Measurements from ENCODE around the gene KIAA0513.

The KIAA0513 gene

DNA sequence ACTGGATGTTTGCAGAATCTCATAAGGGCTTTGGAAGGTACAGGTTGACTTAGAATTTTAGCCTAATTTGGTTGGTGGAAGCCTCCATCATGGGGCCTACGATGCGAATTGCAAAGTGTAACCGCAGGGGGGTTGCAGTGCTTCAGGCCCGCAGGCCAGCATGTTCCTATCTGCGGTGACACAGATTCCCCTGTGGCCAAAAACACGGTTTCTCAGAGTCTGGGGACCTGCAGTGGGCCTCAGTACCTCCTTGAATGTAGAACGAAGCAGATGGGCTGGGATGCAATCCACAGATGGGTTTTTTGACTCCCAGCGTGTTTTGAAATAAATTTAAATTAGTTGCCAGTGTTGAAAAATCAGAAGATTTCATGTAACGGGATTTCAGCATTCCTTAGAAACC is 34.7 kb downstream of the KIAA0513 start:
- TF ChIP-seq, protein P1, sequence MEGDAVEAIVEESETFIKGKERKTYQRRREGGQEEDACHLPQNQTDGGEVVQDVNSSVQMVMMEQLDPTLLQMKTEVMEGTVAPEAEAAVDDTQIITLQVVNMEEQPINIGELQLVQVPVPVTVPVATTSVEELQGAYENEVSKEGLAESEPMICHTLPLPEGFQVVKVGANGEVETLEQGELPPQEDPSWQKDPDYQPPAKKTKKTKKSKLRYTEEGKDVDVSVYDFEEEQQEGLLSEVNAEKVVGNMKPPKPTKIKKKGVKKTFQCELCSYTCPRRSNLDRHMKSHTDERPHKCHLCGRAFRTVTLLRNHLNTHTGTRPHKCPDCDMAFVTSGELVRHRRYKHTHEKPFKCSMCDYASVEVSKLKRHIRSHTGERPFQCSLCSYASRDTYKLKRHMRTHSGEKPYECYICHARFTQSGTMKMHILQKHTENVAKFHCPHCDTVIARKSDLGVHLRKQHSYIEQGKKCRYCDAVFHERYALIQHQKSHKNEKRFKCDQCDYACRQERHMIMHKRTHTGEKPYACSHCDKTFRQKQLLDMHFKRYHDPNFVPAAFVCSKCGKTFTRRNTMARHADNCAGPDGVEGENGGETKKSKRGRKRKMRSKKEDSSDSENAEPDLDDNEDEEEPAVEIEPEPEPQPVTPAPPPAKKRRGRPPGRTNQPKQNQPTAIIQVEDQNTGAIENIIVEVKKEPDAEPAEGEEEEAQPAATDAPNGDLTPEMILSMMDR (conservative IDR thresholded peaks at IDR 0.05; ENCODE audit: low read length): no peak
- H3K4me1 ChIP-seq (ENCODE audit: insufficient read depth, low read length, poor library complexity, severe bottlenecking): peaks cover 2% of the 10 kb centered on the region
- no peak overlapping the region for H3K4me3 ChIP-seq (ENCODE audit: low read length, poor library complexity, severe bottlenecking)
- H3F3A ChIP-seq (ENCODE audit: low read depth): no peaks in the 10 kb centered on the region
- H3K4me2 ChIP-seq (ENCODE audit: low read depth, low read length, poor library complexity, severe bottlenecking): no peak overlapping the region
- no peak overlapping the region for H2AFZ ChIP-seq (ENCODE audit: low read length)
- H3K9ac ChIP-seq (ENCODE audit: low read depth, low read length, poor library complexity, severe bottlenecking): no peak overlapping the region
- H3K36me3 ChIP-seq (ENCODE audit: insufficient read depth, low read length): no peaks in the 10 kb centered on the region
- H4K20me1 ChIP-seq (ENCODE audit: insufficient read depth, low read length, poor library complexity, severe bottlenecking): no peaks in the 10 kb centered on the region
- H3K79me2 ChIP-seq (ENCODE audit: insufficient read depth, low read length): no peaks in the 10 kb centered on the region
- H3K27me3 ChIP-seq (ENCODE audit: insufficient read depth, low read length, poor library complexity, severe bottlenecking): no peaks in the 10 kb centered on the region
- H3K9me2 ChIP-seq (replicated peaks; ENCODE audit: low read depth, low read length): no peaks in the 10 kb centered on the region
- no peaks in the 10 kb centered on the region for H3K9me3 ChIP-seq (ENCODE audit: insufficient read depth, low read depth, low read length)

DNA sequence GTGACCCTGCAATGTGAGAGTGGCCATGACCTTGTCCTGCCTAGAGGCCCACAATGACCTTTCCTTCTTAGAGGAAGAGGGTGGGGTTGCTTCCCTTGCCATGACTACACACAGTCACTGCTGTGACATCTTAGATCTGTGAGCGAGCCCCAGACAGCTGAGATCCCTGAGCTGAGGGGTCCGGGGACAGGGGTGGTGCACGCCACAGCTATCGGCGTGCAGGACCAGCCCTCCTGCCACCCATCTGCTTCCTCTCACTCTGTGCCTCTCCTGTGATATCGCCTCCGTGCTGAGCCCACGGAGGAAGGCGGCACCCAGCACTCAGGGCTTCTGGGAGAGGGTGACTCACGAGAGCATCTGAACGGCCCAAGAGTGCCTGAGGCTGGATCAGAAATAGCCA is 35.2 kb downstream of the KIAA0513 start:
- Histone ChIP-seq H2AFZ (ENCODE audit: low read length) (no peak overlapping the region), H3K36me3 (ENCODE audit: insufficient read depth, low read length) (no peaks in the 10 kb centered on the region), H3K4me3 (ENCODE audit: low read length, poor library complexity, severe bottlenecking) (no peak overlapping the region), H3F3A (ENCODE audit: low read depth) (no peaks in the 10 kb centered on the region), H3K79me2 (ENCODE audit: insufficient read depth, low read length) (no peaks in the 10 kb centered on the region), H3K4me2 (ENCODE audit: low read depth, low read length, poor library complexity, severe bottlenecking) (no peak overlapping the region), H3K4me1 (ENCODE audit: insufficient read depth, low read length, poor library complexity, severe bottlenecking) (no peaks in the 10 kb centered on the region), H3K27me3 (ENCODE audit: insufficient read depth, low read length, poor library complexity, severe bottlenecking) (no peaks in the 10 kb centered on the region), H3K9me2 (replicated peaks; ENCODE audit: low read depth, low read length) (no peaks in the 10 kb centered on the region), H4K20me1 (ENCODE audit: insufficient read depth, low read length, poor library complexity, severe bottlenecking) (no peaks in the 10 kb centered on the region), H3K9ac (ENCODE audit: low read depth, low read length, poor library complexity, severe bottlenecking) (no peak overlapping the region), H3K9me3 (ENCODE audit: insufficient read depth, low read depth, low read length) (no peaks in the 10 kb centered on the region)
- TF ChIP-seq, protein P1 (conservative IDR thresholded peaks at IDR 0.05; ENCODE audit: low read length): no peak
- TF ChIP-seq EZH2phosphoT487 (IDR thresholded peaks at IDR 0.05; ENCODE audit: borderline replicate concordance): no peak

DNA sequence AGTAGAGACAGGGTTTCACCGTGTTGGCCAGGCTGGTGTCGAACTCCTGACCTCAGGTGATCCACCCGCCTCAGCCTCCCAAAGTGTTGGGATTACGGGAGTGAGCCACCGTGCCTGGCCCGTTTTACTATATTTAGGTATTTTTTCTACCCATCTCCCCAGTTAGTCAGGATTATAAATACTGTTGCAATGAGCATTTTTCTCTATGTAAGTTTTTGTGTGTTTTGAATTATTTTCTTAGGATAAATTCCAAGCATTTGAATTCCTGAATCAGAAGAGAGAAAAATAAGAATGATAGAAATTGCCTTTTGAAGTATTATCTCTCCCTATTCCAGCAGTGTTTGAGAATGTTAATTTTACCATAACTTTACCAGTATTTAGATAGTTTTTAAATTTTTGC is 36.6 kb downstream of the KIAA0513 start:
- no peaks in the 10 kb centered on the region for H3K27me3 ChIP-seq (ENCODE audit: insufficient read depth, low read length, poor library complexity, severe bottlenecking)
- H3K36me3 ChIP-seq (ENCODE audit: insufficient read depth, low read length): no peaks in the 10 kb centered on the region
- no peak overlapping the region for H3K9ac ChIP-seq (ENCODE audit: low read depth, low read length, poor library complexity, severe bottlenecking)
- TF ChIP-seq, protein P1 (conservative IDR thresholded peaks at IDR 0.05; ENCODE audit: low read length): no peak
- no peaks in the 10 kb centered on the region for H3K79me2 ChIP-seq (ENCODE audit: insufficient read depth, low read length)
- H3K9me2 ChIP-seq (replicated peaks; ENCODE audit: low read depth, low read length): no peaks in the 10 kb centered on the region
- no peaks in the 10 kb centered on the region for H3F3A ChIP-seq (ENCODE audit: low read depth)
- no peaks in the 10 kb centered on the region for H3K9me3 ChIP-seq (ENCODE audit: insufficient read depth, low read depth, low read length)
- no peak overlapping the region for H2AFZ ChIP-seq (ENCODE audit: low read length)
- no peak overlapping the region for H3K4me2 ChIP-seq (ENCODE audit: low read depth, low read length, poor library complexity, severe bottlenecking)
- no peaks in the 10 kb centered on the region for H3K4me1 ChIP-seq (ENCODE audit: insufficient read depth, low read length, poor library complexity, severe bottlenecking)
- no peaks in the 10 kb centered on the region for H4K20me1 ChIP-seq (ENCODE audit: insufficient read depth, low read length, poor library complexity, severe bottlenecking)
- no peak overlapping the region for H3K4me3 ChIP-seq (ENCODE audit: low read length, poor library complexity, severe bottlenecking)
